HFFc6 (cell line): Measurements from ENCODE around the gene MAIP1. TPM values are rescaled to one million over a fixed set of nuclear protein-coding genes. Genes with fewer than 3 reads are reported as not detected.

Experiments used
- DNase-seq: peaks from one replicate; pipeline ENCODE4 v3.0.0-alpha.2; 2018
- H3K27ac Mint-ChIP-seq: 2 replicates; pipeline ENCODE4 v1.8.0; 2020; ENCODE audit warnings: mild to moderate bottlenecking, mixed read lengths
- H3K27me3 Mint-ChIP-seq: 2 replicates; pipeline ENCODE4 v1.8.0; 2021; ENCODE audit warnings: mild to moderate bottlenecking, moderate library complexity, mixed read lengths; ENCODE audit not compliant: insufficient read depth
- H3K36me3 Mint-ChIP-seq: 2 replicates; pipeline ENCODE4 v1.8.0; 2021; ENCODE audit warnings: low read depth, mixed read lengths
- H3K4me1 Mint-ChIP-seq: 2 replicates; pipeline ENCODE4 v1.8.0; 2020; ENCODE audit warnings: low read depth, mixed read lengths
- H3K4me3 Mint-ChIP-seq: 2 replicates; pipeline ENCODE4 v1.8.0; 2020; ENCODE audit warnings: mild to moderate bottlenecking, moderate library complexity, mixed read lengths
- H3K9me3 Mint-ChIP-seq: 2 replicates; pipeline ENCODE4 v1.8.0; 2020; ENCODE audit warnings: mild to moderate bottlenecking, mixed read lengths
- CTCF ChIP-seq: fragments of 200-600 bp; sonication (generic); IDR thresholded peaks from 2 replicates; pipeline ENCODE4 v1.5.0; 2021; ENCODE audit warnings: antibody characterized with exemption, mild to moderate bottlenecking
- total RNA-seq, 6 experiments: library from RNA; stranded (reverse); fragmentation: NEBNext Ultra II Directional; extraction: Animal tissue kit (Norgen Biotek cat#: 25700); gene quantifications; 2 replicates in 1 of 6; 3 replicates in 5 of 6; pipeline ENCODE4 v1.2.3, GENCODE V29; 2021

The MAIP1 gene
- total RNA-seq, 6 experiments from 2014 or later: 18.7 to 23.3 (median 20.4) TPM

- H3K4me3 Mint-ChIP-seq: no peak overlapping the region
- H3K36me3 Mint-ChIP-seq: no peaks in the 10 kb centered on the region
- no peak overlapping the region for H3K27ac Mint-ChIP-seq
- peaks cover 7% of the 10 kb centered on the region; the same call in 1 of the 2 replicates for H3K4me1 Mint-ChIP-seq
- no peak for TF ChIP-seq CTCF
- no peak for DNase-seq
- no peaks in the 10 kb centered on the region; the same call in none of the 2 replicates for H3K27me3 Mint-ChIP-seq
- no peaks in the 10 kb centered on the region for H3K9me3 Mint-ChIP-seq
Observed at GRCh38 chr2:199988151-199988550, 32.8 kb downstream of the MAIP1 start.

- Mint-ChIP-seq H3K36me3 (no peaks in the 10 kb centered on the region), H3K27ac (no peak overlapping the region), H3K4me1 (peaks cover 7% of the 10 kb centered on the region; the same call in 1 of the 2 replicates), H3K9me3 (no peaks in the 10 kb centered on the region), H3K27me3 (peaks cover 1% of the 10 kb centered on the region), H3K4me3 (no peak overlapping the region)
- no peak for DNase-seq
- TF ChIP-seq CTCF: no peak
Observed at GRCh38 chr2:199989822-199990221, 34.4 kb downstream of the MAIP1 start.

- H3K27ac Mint-ChIP-seq: no peak overlapping the region
- no peak for TF ChIP-seq CTCF
- H3K4me3 Mint-ChIP-seq: no peak overlapping the region
- no peaks in the 10 kb centered on the region for H3K4me1 Mint-ChIP-seq
- DNase-seq: no peak
- no peaks in the 10 kb centered on the region for H3K36me3 Mint-ChIP-seq
- peaks cover 6% of the 10 kb centered on the region for H3K27me3 Mint-ChIP-seq
- H3K9me3 Mint-ChIP-seq: no peaks in the 10 kb centered on the region
Observed at GRCh38 chr2:199991691-199992090, 36.3 kb downstream of the MAIP1 start.

- TF ChIP-seq CTCF: no peak
- Mint-ChIP-seq H3K27ac (no peak overlapping the region), H3K4me1 (no peaks in the 10 kb centered on the region), H3K4me3 (no peak overlapping the region), H3K9me3 (no peaks in the 10 kb centered on the region), H3K36me3 (no peaks in the 10 kb centered on the region), H3K27me3 (peaks cover 6% of the 10 kb centered on the region)
- DNase-seq: no peak
Observed at GRCh38 chr2:199992296-199992695, 36.9 kb downstream of the MAIP1 start.

GRCh38 chr2:199994371-199994770 lies 39.0 kb downstream of the MAIP1 start:
- Mint-ChIP-seq H3K27me3 (peaks cover 6% of the 10 kb centered on the region), H3K27ac (no peak overlapping the region), H3K9me3 (no peaks in the 10 kb centered on the region), H3K4me3 (no peak overlapping the region), H3K36me3 (no peaks in the 10 kb centered on the region), H3K4me1 (no peaks in the 10 kb centered on the region)
- DNase-seq: no peak
- TF ChIP-seq CTCF: no peak

GRCh38 chr2:199994896-199995295 lies 39.5 kb downstream of the MAIP1 start:
- Mint-ChIP-seq H3K27ac (no peak overlapping the region), H3K4me1 (no peaks in the 10 kb centered on the region), H3K27me3 (peaks cover 6% of the 10 kb centered on the region), H3K36me3 (no peaks in the 10 kb centered on the region), H3K4me3 (no peak overlapping the region), H3K9me3 (no peaks in the 10 kb centered on the region)
- no peak for TF ChIP-seq CTCF
- DNase-seq: no peak
